GM23338 (cell line): Measurements from ENCODE around the gene MYOCD. TPM values are rescaled to one million over a fixed set of nuclear protein-coding genes. Genes with fewer than 3 reads are reported as not detected.

Experiments used
- ATAC-seq: fragments of 200-7000 bp; cut with Tn5 transposase; 3 replicates; pipeline ENCODE4 v1.9.1; 2020
- DNase-seq: peaks from one replicate; pipeline ENCODE4 v3.0.0-alpha.2; 2015; ENCODE audit warnings: low spot score
- H2AFZ ChIP-seq: fragments of 200-600 bp; sonication (generic); 2 replicates; pipeline ENCODE4 v1.8.0; 2016; ENCODE audit warnings: antibody characterized with exemption, mild to moderate bottlenecking, moderate library complexity
- H3F3A ChIP-seq: fragments of 200-600 bp; sonication (generic); replicated peaks from 2 replicates; pipeline ENCODE4 v1.8.0; 2017; ENCODE audit warnings: antibody characterized with exemption, mixed run types, low read depth
- H3K27ac ChIP-seq: fragments of 200-600 bp; sonication (generic); 2 replicates; pipeline ENCODE4 v1.6.1; 2016; ENCODE audit warnings: low read depth
- H3K27me3 ChIP-seq: fragments of 200-600 bp; sonication (generic); 2 replicates; pipeline ENCODE4 v1.8.0; 2016; ENCODE audit warnings: mild to moderate bottlenecking, mixed run types, moderate library complexity; ENCODE audit not compliant: insufficient read depth
- H3K36me3 ChIP-seq: fragments of 200-600 bp; sonication (generic); 2 replicates; pipeline ENCODE4 v1.8.0; 2016; ENCODE audit warnings: mild to moderate bottlenecking; ENCODE audit not compliant: insufficient read depth
- H3K4me1 ChIP-seq: fragments of 200-600 bp; sonication (generic); 2 replicates; pipeline ENCODE4 v1.8.0; 2016; ENCODE audit warnings: mild to moderate bottlenecking, moderate library complexity; ENCODE audit not compliant: insufficient read depth
- H3K4me2 ChIP-seq: fragments of 200-600 bp; sonication (generic); 2 replicates; pipeline ENCODE4 v1.7.1; 2017; ENCODE audit warnings: mixed run types
- H3K4me3 ChIP-seq: fragments of 200-600 bp; sonication (generic); 2 replicates; pipeline ENCODE4 v1.6.1; 2016; ENCODE audit warnings: mixed run types
- H3K79me2 ChIP-seq: fragments of 200-600 bp; sonication (generic); replicated peaks from 2 replicates; pipeline ENCODE4 v1.8.0; 2017; ENCODE audit warnings: mild to moderate bottlenecking; ENCODE audit not compliant: insufficient read depth
- H3K9me2 ChIP-seq: fragments of 200-600 bp; sonication (generic); 2 replicates; pipeline ENCODE4 v1.8.0; 2017; ENCODE audit not compliant: insufficient read depth
- H4K20me1 ChIP-seq: fragments of 200-600 bp; sonication (generic); replicated peaks from 2 replicates; pipeline ENCODE4 v1.8.0; 2017; ENCODE audit warnings: mild to moderate bottlenecking; ENCODE audit not compliant: insufficient read depth
- H3K27ac Mint-ChIP-seq: 2 replicates; pipeline ENCODE4 v1.8.0; 2020; ENCODE audit warnings: inconsistent platforms, mild to moderate bottlenecking, moderate library complexity, mixed read lengths
- H3K27me3 Mint-ChIP-seq: 3 replicates; pipeline ENCODE4 v1.8.0; 2022; ENCODE audit warnings: low read depth, mild to moderate bottlenecking, moderate library complexity, mixed read lengths, inconsistent platforms; ENCODE audit not compliant: insufficient read depth, poor library complexity
- H3K36me3 Mint-ChIP-seq: 3 replicates; pipeline ENCODE4 v1.8.0; 2021; ENCODE audit warnings: low read depth, mild to moderate bottlenecking, inconsistent platforms, moderate library complexity, mixed read lengths
- H3K4me1 Mint-ChIP-seq: 3 replicates; pipeline ENCODE4 v1.8.0; 2020; ENCODE audit warnings: mild to moderate bottlenecking, inconsistent platforms, mixed read lengths
- H3K4me3 Mint-ChIP-seq: 3 replicates; pipeline ENCODE4 v1.8.0; 2021; ENCODE audit warnings: moderate library complexity, mild to moderate bottlenecking, inconsistent platforms, mixed read lengths
- H3K9me3 Mint-ChIP-seq: 3 replicates; pipeline ENCODE4 v1.8.0; 2020; ENCODE audit warnings: moderate library complexity, mild to moderate bottlenecking, inconsistent platforms, mixed read lengths
- CREB1 ChIP-seq: fragments of 250-450 bp; sonication (Bioruptor Pico); IDR thresholded peaks from 2 replicates; pipeline ENCODE4 v1.5.0; 2020; ENCODE audit warnings: low read depth, mild to moderate bottlenecking, moderate library complexity
- CTCF ChIP-seq, 2 experiments: fragments of 200-600 bp in 1 of 2; sonication (generic) in 1 of 2; conservative IDR thresholded peaks; 2 replicates each; pipeline versions ENCODE4 v1.5.1 to v1.6.1; 2016 to 2017; ENCODE audit warnings: antibody characterized with exemption in 2 of 2, low read depth in 2 of 2, mild to moderate bottlenecking in 2 of 2, moderate library complexity in 1 of 2
- ETS1 ChIP-seq: IDR thresholded peaks from 2 replicates; pipeline ENCODE4 v1.6.1; 2016; ENCODE audit warnings: antibody characterized with exemption
- EZH2 ChIP-seq: fragments of 200-600 bp; sonication (generic); IDR thresholded peaks from one replicate; pipeline ENCODE4 v1.8.0; 2017; ENCODE audit warnings: antibody characterized with exemption, mild to moderate bottlenecking, low read depth; ENCODE audit not compliant: unreplicated experiment
- EZH2phosphoT487 ChIP-seq: fragments of 200-600 bp; sonication (generic); IDR thresholded peaks from one replicate; pipeline ENCODE4 v1.8.1; 2018; ENCODE audit warnings: antibody characterized with exemption; ENCODE audit not compliant: unreplicated experiment
- JUNB ChIP-seq: IDR thresholded peaks from one replicate; pipeline ENCODE4 v1.6.1; 2016; ENCODE audit warnings: antibody characterized with exemption; ENCODE audit not compliant: unreplicated experiment
- NANOG ChIP-seq: IDR thresholded peaks from 2 replicates; pipeline ENCODE4 v1.6.1; 2016; ENCODE audit warnings: antibody characterized with exemption, borderline replicate concordance
- REST ChIP-seq: IDR thresholded peaks from one replicate; pipeline ENCODE4 v1.6.1; 2018; ENCODE audit warnings: antibody characterized with exemption; ENCODE audit not compliant: unreplicated experiment
- STAT1 ChIP-seq: IDR thresholded peaks from one replicate; pipeline ENCODE4 v1.6.1; 2016; ENCODE audit warnings: antibody characterized with exemption; ENCODE audit not compliant: unreplicated experiment
- ZNF114 ChIP-seq: fragments of 250-450 bp; sonication (Bioruptor Pico); IDR thresholded peaks from 2 replicates; pipeline ENCODE4 v1.5.0; 2020; ENCODE audit warnings: mild to moderate bottlenecking, moderate library complexity
- ZNF331 ChIP-seq: fragments of 250-450 bp; sonication (Bioruptor Pico); IDR thresholded peaks from 2 replicates; pipeline ENCODE4 v1.5.0; 2020; ENCODE audit warnings: low read depth, mild to moderate bottlenecking, moderate library complexity
- polyA plus RNA-seq: library from polyadenylated mRNA; unstranded; fragments of >200 nt; fragmentation: Nextera tagmentation; extraction: Ambion mirVana; gene quantifications from 2 replicates; pipeline ENCODE4 v1.2.1, GENCODE V29; 2016
- total RNA-seq: library from RNA; depleted of rRNA; stranded (reverse); fragments of >200 nt; shearing (Covaris generic); gene quantifications from 2 replicates; pipeline ENCODE4 v1.2.3, GENCODE V29; 2014

The MYOCD gene
- total and polyA plus RNA-seq, 2 experiments from 2014 or later: 0.80 to 2.4 TPM

- TF ChIP-seq REST (no peak), ZNF114 (no peak), NANOG (no peak), ZNF331 (CRISPR knock-in tag) (no peak)
Observed at GRCh38 chr17:12739500-12739899, 73.8 kb downstream of the MYOCD start (continued).

GRCh38 chr17:12743046-12743445 is 77.4 kb downstream of the MYOCD start:
- H2AFZ ChIP-seq: no peak overlapping the region
- H4K20me1 ChIP-seq: no peaks in the 10 kb centered on the region
- H3K4me3 ChIP-seq: no peak overlapping the region
- no peaks in the 10 kb centered on the region for H3K36me3 ChIP-seq
- DNase-seq: no peak
- H3K27ac Mint-ChIP-seq: no peak overlapping the region
- TF ChIP-seq CREB1: no peak
- TF ChIP-seq STAT1: no peak
- no peak for TF ChIP-seq ZNF331 (CRISPR knock-in tag)
- no peak for TF ChIP-seq ETS1
- TF ChIP-seq EZH2: no peak
- TF ChIP-seq CTCF (conservative IDR thresholded peaks at IDR 0.05; ENCODE audit: low read depth in 2 of 2): no peak
- no peak for TF ChIP-seq NANOG
- no peak for TF ChIP-seq JUNB
- TF ChIP-seq EZH2phosphoT487: no peak
- TF ChIP-seq REST: no peak
- H3K4me1 Mint-ChIP-seq: peaks cover 14% of the 10 kb centered on the region
- H3K27me3 Mint-ChIP-seq: peaks cover 7% of the 10 kb centered on the region
- no peak overlapping the region for H3K4me2 ChIP-seq
- no peaks in the 10 kb centered on the region for H3K4me1 ChIP-seq
- no peak overlapping the region for H3K4me3 Mint-ChIP-seq
- no peaks in the 10 kb centered on the region for H3K79me2 ChIP-seq
- no peaks in the 10 kb centered on the region for H3K9me3 Mint-ChIP-seq
- H3K27ac ChIP-seq: no peak overlapping the region
- H3K36me3 Mint-ChIP-seq: no peaks in the 10 kb centered on the region
- no peaks in the 10 kb centered on the region for H3K9me2 ChIP-seq
- ATAC-seq: no peak
- H3F3A ChIP-seq: no peaks in the 10 kb centered on the region
- H3K27me3 ChIP-seq: no peaks in the 10 kb centered on the region
